ENCODE measurements around the gene PTGR3.

Gene PTGR3

DNA sequence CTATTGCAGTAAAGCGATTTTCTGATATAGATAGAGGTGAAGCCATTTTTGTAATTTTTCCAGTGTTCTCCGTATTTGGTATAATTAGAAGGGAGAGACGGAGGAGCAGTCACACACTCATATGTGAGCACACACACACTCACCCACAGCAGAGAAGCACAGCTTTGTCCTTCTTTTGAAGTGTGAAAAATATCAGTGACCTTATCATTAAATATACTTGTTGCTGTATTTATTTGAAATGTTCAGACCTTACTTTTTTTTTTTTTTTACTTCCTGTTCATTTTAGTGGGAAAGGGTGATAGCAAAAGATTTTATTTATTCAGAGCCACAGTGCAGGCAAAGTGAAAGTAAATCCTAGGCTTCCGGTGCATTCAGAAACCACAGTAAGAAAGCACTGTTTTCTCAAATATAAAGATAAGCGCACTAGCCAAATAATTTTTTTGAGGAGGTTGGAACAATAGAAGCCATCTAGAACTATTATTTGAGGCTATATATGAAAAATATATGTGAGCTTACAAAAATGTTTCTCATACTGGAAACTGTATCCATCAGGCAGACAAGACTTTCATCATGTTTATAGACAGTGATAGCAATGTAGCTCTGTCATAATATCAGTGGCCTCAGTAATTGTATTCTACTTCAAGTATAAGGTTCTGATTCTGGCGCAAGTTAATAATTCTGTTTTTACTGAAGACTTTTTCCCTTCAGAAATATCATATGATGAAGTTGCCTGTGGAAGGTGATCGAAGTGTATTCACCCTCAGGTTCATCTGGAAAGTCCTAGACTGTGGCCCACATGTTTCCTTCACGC is 38.9 kb upstream of the PTGR3 start:
- in situ Hi-C loops (cut with MboI; ENCODE audit: low pct_unique_long_range_greater_than_20kb, low sequenced_read_pairs, unreplicated experiment), result no loop called here
- TF ChIP-seq, protein P1, sequence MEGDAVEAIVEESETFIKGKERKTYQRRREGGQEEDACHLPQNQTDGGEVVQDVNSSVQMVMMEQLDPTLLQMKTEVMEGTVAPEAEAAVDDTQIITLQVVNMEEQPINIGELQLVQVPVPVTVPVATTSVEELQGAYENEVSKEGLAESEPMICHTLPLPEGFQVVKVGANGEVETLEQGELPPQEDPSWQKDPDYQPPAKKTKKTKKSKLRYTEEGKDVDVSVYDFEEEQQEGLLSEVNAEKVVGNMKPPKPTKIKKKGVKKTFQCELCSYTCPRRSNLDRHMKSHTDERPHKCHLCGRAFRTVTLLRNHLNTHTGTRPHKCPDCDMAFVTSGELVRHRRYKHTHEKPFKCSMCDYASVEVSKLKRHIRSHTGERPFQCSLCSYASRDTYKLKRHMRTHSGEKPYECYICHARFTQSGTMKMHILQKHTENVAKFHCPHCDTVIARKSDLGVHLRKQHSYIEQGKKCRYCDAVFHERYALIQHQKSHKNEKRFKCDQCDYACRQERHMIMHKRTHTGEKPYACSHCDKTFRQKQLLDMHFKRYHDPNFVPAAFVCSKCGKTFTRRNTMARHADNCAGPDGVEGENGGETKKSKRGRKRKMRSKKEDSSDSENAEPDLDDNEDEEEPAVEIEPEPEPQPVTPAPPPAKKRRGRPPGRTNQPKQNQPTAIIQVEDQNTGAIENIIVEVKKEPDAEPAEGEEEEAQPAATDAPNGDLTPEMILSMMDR (IDR thresholded peaks at IDR 0.05; ENCODE audit: extremely low read depth, insufficient read depth, missing control alignments), result no peak

DNA sequence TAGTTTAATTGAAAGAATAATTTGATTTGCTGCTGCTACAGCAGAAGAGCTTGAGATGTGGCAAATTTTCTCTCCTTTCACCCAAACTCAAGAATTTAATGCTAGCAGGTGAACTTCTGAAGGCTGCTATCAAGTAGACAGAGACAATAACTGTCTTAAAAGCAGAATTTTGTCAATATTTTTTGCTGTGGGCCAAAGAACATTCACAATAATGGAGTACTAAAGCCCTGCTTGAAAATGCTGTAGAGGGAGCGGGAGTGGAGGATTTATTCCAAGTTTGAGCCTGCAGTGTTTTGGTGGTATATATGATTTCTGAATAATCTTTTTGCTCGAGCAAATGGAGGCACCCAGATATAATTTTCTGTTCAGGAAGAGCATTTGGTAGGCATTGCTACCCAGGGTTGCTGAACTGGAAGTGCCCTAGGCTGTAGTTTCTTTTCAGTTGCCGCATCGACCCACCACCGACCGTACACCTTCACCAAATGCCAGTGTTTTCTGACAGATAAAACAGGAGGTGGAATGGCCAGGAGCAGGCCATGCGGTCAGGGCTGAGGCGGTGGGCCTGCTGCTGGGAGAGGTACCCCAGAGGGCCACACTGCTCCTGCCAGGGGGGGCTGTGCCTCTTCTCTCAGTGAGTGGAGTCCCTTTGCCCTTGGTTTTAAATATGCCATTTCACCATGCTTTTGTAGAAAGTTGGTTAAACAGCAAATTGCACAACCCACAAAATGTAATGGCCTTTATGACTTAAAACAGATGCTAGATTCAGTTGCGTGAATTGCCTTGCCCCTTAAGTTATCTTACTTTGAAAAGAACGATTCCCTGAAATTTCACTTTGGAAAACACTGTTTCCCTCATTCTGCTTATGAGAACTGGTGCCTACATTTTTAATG is 38.0 kb upstream of the PTGR3 start:
- TF ChIP-seq, protein P1 (IDR thresholded peaks at IDR 0.05; ENCODE audit: extremely low read depth, insufficient read depth, missing control alignments), result no peak
- in situ Hi-C loops (cut with MboI; ENCODE audit: low pct_unique_long_range_greater_than_20kb, low sequenced_read_pairs, unreplicated experiment), result no loop called here
- DNase-seq (ENCODE audit: low spot score), result peak; percentile 42

More for the DNA sequence above, 38.9 kb upstream of the PTGR3 start:
- peak; percentile 48 for DNase-seq (ENCODE audit: low spot score)

DNA sequence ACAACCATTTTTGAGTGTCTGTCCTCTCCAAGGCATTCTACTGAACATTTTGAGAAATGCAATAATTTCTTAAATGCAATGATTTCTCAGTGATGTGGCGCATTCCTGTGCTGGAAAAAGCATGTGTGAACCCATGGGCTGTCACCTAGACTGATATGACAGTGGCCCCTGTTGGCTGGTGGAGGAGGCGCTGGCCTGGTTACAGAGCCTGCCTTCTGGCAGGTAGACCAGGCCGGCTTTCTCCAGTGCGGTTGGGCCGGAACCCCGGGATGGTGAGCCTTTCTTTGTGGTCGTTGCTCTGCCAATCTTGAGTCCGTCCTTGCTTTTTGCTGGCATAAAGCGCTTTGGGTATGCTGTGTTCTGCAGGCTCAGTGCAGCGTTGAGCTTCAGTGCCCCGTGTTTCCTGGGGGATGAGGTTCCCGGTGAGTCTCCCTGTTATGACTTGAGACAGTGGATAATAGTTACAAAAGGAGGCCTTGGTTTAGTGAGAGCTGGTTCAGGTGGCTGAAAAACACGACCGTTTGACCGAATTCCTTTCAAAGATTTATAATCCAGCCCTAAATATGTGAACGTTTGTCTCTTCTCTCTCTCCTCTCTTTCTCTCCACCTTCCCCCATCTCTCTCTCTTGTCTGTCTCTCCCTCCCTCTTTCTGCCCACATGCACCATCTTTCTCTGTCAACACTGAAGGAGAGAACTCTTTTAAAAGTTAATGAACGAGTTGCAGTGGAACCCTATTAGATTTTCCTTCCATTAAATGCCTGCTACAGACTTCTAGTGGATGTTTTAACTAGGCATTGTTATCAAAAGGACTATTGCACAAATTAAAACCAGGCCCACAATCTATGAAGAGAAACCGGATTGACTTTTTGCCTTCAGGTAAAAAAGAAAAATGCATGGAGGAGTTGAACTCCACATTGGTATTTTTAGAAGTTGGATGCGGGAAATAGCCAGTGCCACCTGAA is 35.7 kb upstream of the PTGR3 start:
- DNase-seq (ENCODE audit: low spot score), result no peak
- TF ChIP-seq, protein P1 (IDR thresholded peaks at IDR 0.05; ENCODE audit: extremely low read depth, insufficient read depth, missing control alignments), result peak; percentile 37
- in situ Hi-C loops (cut with MboI; ENCODE audit: low pct_unique_long_range_greater_than_20kb, low sequenced_read_pairs, unreplicated experiment), result no loop called here

DNA sequence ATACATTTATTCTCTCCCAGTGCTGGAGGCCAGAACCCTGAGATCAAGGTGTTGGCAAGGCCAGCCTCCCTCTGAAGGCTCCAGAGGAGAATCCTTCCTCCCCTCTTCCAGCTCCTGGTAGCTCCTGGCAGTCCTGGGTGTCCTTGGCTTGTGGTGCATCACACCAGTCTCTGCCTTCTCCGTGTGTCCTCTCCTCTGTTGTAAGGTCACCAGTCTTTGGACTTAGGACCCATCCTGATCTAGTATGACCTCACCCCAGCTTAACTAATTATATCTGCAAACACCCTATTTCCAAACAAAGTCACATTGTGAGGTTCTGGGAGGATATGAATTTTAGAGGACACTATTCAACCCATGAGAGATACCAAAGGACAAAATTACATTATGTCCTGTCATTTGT is 32.8 kb upstream of the PTGR3 start:
- DNase-seq (ENCODE audit: low spot score), result no peak
- TF ChIP-seq, protein P1 (IDR thresholded peaks at IDR 0.05; ENCODE audit: extremely low read depth, insufficient read depth, missing control alignments), result no peak
- in situ Hi-C loops (cut with MboI; ENCODE audit: low pct_unique_long_range_greater_than_20kb, low sequenced_read_pairs, unreplicated experiment), result no loop called here

DNA sequence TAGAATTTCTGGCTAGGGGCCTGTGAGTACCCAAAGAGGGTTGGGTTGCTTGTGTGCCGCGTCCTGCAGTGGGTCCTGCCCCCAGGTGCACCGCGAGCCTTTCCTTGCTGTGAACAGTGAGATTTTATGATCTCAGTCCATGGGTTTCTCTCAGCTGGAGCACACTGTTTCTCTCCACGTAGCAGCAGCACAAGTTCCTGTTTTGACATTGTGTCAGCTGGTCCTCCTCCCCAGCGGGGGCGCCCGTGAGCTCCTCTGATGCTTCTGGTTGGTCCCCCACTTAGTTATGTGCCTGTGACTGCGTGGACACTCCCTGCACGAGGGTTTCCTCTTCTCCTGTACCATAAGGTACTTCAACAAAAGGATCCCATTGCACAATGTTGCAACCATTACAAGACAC is 31.5 kb upstream of the PTGR3 start:
- TF ChIP-seq, protein P1 (IDR thresholded peaks at IDR 0.05; ENCODE audit: extremely low read depth, insufficient read depth, missing control alignments), result no peak
- in situ Hi-C loops (cut with MboI; ENCODE audit: low pct_unique_long_range_greater_than_20kb, low sequenced_read_pairs, unreplicated experiment), result no loop called here
- no peak for DNase-seq (ENCODE audit: low spot score)

DNA sequence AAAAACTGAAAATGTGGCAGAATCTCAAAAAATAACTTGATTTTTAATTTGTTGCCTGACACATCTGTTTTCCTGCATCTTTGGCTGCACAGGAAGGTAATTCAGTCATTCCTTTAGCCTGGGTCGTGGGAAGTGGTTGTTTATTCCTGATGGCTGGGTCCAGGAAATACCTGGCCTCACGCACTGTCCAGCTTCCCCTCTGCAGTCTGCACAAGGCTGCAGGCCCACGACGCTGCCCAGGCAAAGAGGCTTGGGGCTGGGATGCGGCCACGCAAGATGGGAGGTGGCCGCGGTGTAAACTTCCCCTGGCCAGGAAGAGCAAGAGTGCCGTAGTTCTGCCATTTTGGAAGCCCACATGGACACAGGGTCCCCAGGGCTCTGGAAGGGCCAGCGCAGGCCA is 29.8 kb upstream of the PTGR3 start:
- TF ChIP-seq, protein P1 (IDR thresholded peaks at IDR 0.05; ENCODE audit: extremely low read depth, insufficient read depth, missing control alignments), result no peak
- in situ Hi-C loops (cut with MboI; ENCODE audit: low pct_unique_long_range_greater_than_20kb, low sequenced_read_pairs, unreplicated experiment), result no loop called here
- DNase-seq (ENCODE audit: low spot score), result no peak
